Sigmoid colon (tissue), 7 donors: ENCODE results near the gene KRTAP4-7. TPM values are rescaled to one million over a fixed set of nuclear protein-coding genes. Genes with fewer than 3 reads are reported as not detected.
"Not testable (repeated sequence)": the region's sequence is repeated elsewhere in the genome, so short reads cannot be mapped to it uniquely, and the experiment has no call there.

ENCODE experiments used
- DNase-seq: peaks from one replicate; pipeline ENCODE4 v3.0.0-alpha.2; 2019
- H3K27ac ChIP-seq, 4 donors: fragments of 200-600 bp; sonication (generic); one replicate each; pipeline ENCODE4 v1.5.1; 2016 to 2019; ENCODE audit warnings: mild to moderate bottlenecking in 1 of 4
- H3K27me3 ChIP-seq, 3 donors: fragments of 200-600 bp; sonication (generic); one replicate each; pipeline ENCODE4 v1.5.1; 2019; ENCODE audit warnings: mild to moderate bottlenecking in 1 of 3
- H3K36me3 ChIP-seq, 4 donors: fragments of 200-600 bp; sonication (generic); one replicate each; pipeline ENCODE4 v1.5.1; 2016 to 2019
- H3K4me1 ChIP-seq, 4 donors: fragments of 200-600 bp; sonication (generic); one replicate each; pipeline ENCODE4 v1.5.1; 2017 to 2019
- H3K4me3 ChIP-seq, 4 donors: fragments of 200-600 bp; sonication (generic); one replicate each; pipeline ENCODE4 v1.5.1; 2017 to 2019; ENCODE audit warnings: mild to moderate bottlenecking in 2 of 4, moderate library complexity in 1 of 4
- H3K9me3 ChIP-seq, 4 donors: fragments of 200-600 bp in 3 of 4; sonication (generic) in 3 of 4; one replicate each; pipeline versions ENCODE4 v1.5.1 to v1.6.1; 2013 to 2019
- EP300 ChIP-seq, 4 donors: sonication (generic); formaldehyde crosslinking; IDR thresholded peaks; one replicate each; pipeline ENCODE4 v1.6.1; 2017; ENCODE audit warnings: antibody characterized with exemption in 4 of 4
- POLR2A ChIP-seq, 2 donors: fragments of 450-650 bp; IDR thresholded peaks; one replicate each; pipeline ENCODE4 v1.6.1; 2016; ENCODE audit warnings: antibody characterized with exemption in 2 of 2, mild to moderate bottlenecking in 2 of 2, moderate library complexity in 2 of 2
- POLR2AphosphoS5 ChIP-seq, 4 donors: sonication (generic); formaldehyde crosslinking; IDR thresholded peaks; one replicate each; pipeline ENCODE4 v1.6.1; 2017; ENCODE audit warnings: antibody characterized with exemption in 4 of 4
- WGBS, 2 donors: extraction: QIAGEN DNeasy Blood & Tissue Kit; methylation state at CpG; one replicate each; pipeline ENCODE4 v1.1.7; 2013; 5-methylcytosine and 5-hydroxymethylcytosine counted together
- intact Hi-C: fragments of 100-400 bp; cut with DNase I; formaldehyde crosslinking; loops from one replicate; pipeline ENCODE4 v1.15.1; 2023
- polyA plus RNA-seq, 3 donors: library from polyadenylated mRNA; stranded (reverse); fragments of 200-250 nt; gene quantifications; one replicate each; pipeline ENCODE4 v1.2.3, GENCODE V29; 2013
- total RNA-seq, 4 donors: library from RNA; depleted of rRNA; stranded (reverse); fragments of >200 nt; gene quantifications; one replicate each; pipeline ENCODE4 v1.1.0, GENCODE V29; 2016
- TF ChIP-seq, protein P1 (sequence below), 4 experiments: fragments of 450-650 bp in 3 of 4; fragments of 200-600 bp in 1 of 4; IDR thresholded peaks; one replicate each; pipeline ENCODE4 v1.5.1; 2016 to 2019; ENCODE audit warnings: antibody characterized with exemption in 4 of 4, mild to moderate bottlenecking in 3 of 4, moderate library complexity in 2 of 4
- donor health status: healthy with polysubstance abuse.
- donor health status: Bipolar disorder and iron deficiency.
- donor health status: healthy.

KRTAP4-7 gene
- total and polyA plus RNA-seq, 7 donors = not detected

DNA sequence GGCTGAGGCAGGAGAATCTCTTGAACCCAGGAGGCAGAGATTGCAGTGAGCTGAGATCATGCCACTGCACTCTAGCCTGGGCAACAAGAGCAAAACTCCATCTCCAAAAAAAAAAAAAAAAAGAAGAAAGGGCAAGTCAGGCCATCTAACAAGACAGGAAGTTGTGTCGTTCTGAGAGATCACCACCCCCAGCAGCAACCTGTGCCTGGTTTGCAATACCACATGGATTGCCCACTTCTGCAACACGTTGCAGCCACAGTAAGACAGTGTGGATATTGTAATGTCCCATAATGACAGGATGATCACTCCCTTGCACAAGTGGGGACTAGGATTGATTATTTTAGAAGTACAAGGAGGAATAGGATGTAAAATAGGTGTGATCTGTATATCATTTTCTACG, 14.9 kb upstream of the KRTAP4-7 start:
- no peaks in the 10 kb centered on the region for H3K9me3 ChIP-seq
- TF ChIP-seq EP300 (IDR thresholded peaks at IDR 0.05) (no peak), POLR2A (IDR thresholded peaks at IDR 0.05) (no peak), POLR2AphosphoS5 (IDR thresholded peaks at IDR 0.05) (no peak)
- TF ChIP-seq, protein P1, sequence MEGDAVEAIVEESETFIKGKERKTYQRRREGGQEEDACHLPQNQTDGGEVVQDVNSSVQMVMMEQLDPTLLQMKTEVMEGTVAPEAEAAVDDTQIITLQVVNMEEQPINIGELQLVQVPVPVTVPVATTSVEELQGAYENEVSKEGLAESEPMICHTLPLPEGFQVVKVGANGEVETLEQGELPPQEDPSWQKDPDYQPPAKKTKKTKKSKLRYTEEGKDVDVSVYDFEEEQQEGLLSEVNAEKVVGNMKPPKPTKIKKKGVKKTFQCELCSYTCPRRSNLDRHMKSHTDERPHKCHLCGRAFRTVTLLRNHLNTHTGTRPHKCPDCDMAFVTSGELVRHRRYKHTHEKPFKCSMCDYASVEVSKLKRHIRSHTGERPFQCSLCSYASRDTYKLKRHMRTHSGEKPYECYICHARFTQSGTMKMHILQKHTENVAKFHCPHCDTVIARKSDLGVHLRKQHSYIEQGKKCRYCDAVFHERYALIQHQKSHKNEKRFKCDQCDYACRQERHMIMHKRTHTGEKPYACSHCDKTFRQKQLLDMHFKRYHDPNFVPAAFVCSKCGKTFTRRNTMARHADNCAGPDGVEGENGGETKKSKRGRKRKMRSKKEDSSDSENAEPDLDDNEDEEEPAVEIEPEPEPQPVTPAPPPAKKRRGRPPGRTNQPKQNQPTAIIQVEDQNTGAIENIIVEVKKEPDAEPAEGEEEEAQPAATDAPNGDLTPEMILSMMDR (IDR thresholded peaks at IDR 0.05) = no peak
- H3K4me3 ChIP-seq = no peak overlapping the region
- intact Hi-C loops = no loop called here
- H3K27me3 ChIP-seq = no peaks in the 10 kb centered on the region
- H3K4me1 ChIP-seq = no peaks in the 10 kb centered on the region
- H3K27ac ChIP-seq = no peak overlapping the region
- no peaks in the 10 kb centered on the region for H3K36me3 ChIP-seq
- no peak for DNase-seq
- 72 to 82% methylated on average over 3 of the region's 3 CpGs for WGBS, 2 donors

DNA sequence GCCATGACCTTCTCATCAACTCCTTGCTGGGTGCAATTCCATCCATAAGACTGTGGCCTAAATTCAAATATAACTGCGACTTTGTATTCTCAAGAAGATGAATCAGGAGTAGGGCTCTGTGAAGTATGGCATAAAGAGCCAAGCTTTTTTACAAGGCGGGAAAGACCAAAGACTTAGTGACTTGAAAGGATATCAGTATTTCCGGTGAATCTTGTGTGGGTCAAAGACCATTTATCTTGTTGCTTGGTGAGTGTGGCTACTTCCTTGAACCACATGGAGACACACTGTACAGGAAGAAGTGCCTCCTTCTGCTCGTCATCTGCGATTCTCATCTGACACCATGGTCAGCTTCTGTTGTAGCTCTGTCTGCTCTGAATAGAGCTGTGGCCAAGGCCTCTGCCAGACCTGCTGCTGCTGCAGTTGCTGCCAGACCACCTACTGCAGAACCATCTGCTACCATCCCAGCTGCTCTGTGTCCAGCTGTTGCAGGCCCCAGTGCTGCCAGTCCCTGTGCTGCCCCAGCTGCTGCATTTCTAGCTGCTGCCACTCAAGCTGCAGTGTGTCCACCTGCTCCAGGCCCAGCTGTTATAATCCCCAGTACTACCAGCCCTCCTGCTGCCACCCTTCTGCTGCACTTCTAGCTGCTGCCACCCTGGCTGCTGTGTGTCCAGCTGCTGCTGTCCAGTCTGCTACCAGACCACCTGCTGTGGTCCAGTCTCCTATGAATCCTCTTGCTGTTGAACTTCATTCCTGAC, 12.2 kb upstream of the KRTAP4-7 start:
- no peaks in the 10 kb centered on the region for H3K4me1 ChIP-seq
- H3K36me3 ChIP-seq = no peaks in the 10 kb centered on the region
- intact Hi-C loops = no loop called here
- H3K4me3 ChIP-seq = no peak overlapping the region
- H3K27me3 ChIP-seq = no peaks in the 10 kb centered on the region
- no peaks in the 10 kb centered on the region for H3K9me3 ChIP-seq
- no peak for DNase-seq
- TF ChIP-seq, protein P1 (IDR thresholded peaks at IDR 0.05) = no peak
- TF ChIP-seq POLR2AphosphoS5 (IDR thresholded peaks at IDR 0.05) = no peak
- no peak for TF ChIP-seq POLR2A (IDR thresholded peaks at IDR 0.05)
- no peak for TF ChIP-seq EP300 (IDR thresholded peaks at IDR 0.05)
- 89 to 91% methylated on average over 5 of the region's 5 CpGs for WGBS, 2 donors
- H3K27ac ChIP-seq = no peak overlapping the region

DNA sequence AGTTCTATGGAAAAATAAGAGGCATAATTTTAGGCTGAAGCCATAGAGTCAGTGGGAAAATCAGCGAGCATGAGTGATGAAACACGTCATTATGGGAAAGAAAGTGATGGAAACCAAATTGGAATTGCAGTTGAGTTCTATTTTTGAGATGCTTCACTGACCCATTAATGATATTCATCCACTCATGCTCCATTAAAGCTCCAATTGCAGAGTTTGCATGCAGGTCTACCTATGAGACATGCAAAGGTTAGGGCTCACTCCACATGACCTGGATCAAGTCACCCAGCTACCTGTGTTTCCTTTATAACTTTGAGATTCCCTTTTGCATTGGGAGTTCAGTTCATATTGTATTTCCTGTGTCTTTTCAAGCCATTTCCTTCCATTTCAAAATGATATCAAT, 10.3 kb upstream of the KRTAP4-7 start:
- intact Hi-C loops = no loop called here
- H3K4me1 ChIP-seq = no peaks in the 10 kb centered on the region
- H3K27me3 ChIP-seq = no peaks in the 10 kb centered on the region
- no peaks in the 10 kb centered on the region for H3K9me3 ChIP-seq
- DNase-seq = no peak
- no peaks in the 10 kb centered on the region for H3K36me3 ChIP-seq
- H3K27ac ChIP-seq = no peak overlapping the region
- H3K4me3 ChIP-seq = no peak overlapping the region
- TF ChIP-seq POLR2A (IDR thresholded peaks at IDR 0.05) (no peak), EP300 (IDR thresholded peaks at IDR 0.05) (no peak), POLR2AphosphoS5 (IDR thresholded peaks at IDR 0.05) (no peak)
- TF ChIP-seq, protein P1 (IDR thresholded peaks at IDR 0.05) = no peak
- 92 to 94% methylated on average over 2 of the region's 2 CpGs for WGBS, 2 donors

DNA sequence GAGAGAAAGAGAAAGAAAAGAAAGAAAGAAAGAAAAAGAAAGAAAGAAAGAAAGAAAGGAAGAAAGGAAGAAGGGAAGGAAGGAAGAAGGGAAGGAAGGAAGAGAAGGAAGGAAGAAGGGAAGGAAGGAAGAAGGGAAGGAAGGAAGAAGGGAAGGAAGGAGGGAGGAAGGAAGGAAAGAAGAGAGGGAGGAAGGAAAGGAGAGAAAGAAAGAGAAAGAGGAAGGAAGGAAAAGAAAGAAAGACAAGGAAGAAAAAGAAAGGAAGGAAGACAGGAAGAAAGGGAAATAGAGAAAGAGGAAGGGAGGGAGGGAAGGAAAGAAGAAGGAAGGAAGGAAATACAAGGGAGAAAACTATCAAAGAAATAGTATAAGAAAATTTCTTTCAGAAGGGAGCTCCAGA, 7.2 kb upstream of the KRTAP4-7 start:
- no peaks in the 10 kb centered on the region for H3K27me3 ChIP-seq
- TF ChIP-seq POLR2A (IDR thresholded peaks at IDR 0.05) (no peak), EP300 (IDR thresholded peaks at IDR 0.05) (no peak), POLR2AphosphoS5 (IDR thresholded peaks at IDR 0.05) (no peak)
- TF ChIP-seq, protein P1 (IDR thresholded peaks at IDR 0.05) = no peak
- H3K9me3 ChIP-seq = no peaks in the 10 kb centered on the region
- intact Hi-C loops = no loop called here
- no peaks in the 10 kb centered on the region for H3K4me1 ChIP-seq
- no peak overlapping the region for H3K27ac ChIP-seq
- no peaks in the 10 kb centered on the region for H3K36me3 ChIP-seq
- no peak for DNase-seq
- H3K4me3 ChIP-seq = no peak overlapping the region

DNA sequence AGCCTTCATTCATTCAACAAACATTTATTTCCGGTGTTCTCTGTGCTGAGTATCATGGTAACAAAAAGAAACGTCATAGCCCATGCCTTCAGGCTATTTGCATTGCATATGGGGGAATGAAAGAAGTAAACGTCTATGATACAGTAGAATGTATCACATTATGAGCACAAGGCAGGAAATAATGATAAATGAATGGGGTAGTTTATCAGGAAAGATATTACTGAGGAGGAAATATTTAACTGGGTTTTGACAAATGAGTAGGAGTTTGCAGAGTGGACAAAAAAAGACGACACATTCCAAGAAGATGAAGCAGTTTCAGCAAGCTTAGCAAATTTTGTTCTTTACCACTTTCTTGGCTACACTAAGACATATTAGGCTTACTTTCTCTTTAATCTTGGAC, 1.3 kb upstream of the KRTAP4-7 start:
- H3K4me1 ChIP-seq = no peaks in the 10 kb centered on the region
- H3K27ac ChIP-seq = no peak overlapping the region
- H3K9me3 ChIP-seq = no peaks in the 10 kb centered on the region
- DNase-seq = no peak
- H3K27me3 ChIP-seq = no peaks in the 10 kb centered on the region
- 65 to 74% methylated on average over 4 of the region's 4 CpGs for WGBS, 2 donors
- no peaks in the 10 kb centered on the region for H3K36me3 ChIP-seq
- no peak overlapping the region for H3K4me3 ChIP-seq
- TF ChIP-seq POLR2AphosphoS5 (IDR thresholded peaks at IDR 0.05) = no peak
- TF ChIP-seq, protein P1 (IDR thresholded peaks at IDR 0.05) = no peak
- TF ChIP-seq EP300 (IDR thresholded peaks at IDR 0.05) = no peak
- no peak for TF ChIP-seq POLR2A (IDR thresholded peaks at IDR 0.05)
- intact Hi-C loops = no loop called here

DNA sequence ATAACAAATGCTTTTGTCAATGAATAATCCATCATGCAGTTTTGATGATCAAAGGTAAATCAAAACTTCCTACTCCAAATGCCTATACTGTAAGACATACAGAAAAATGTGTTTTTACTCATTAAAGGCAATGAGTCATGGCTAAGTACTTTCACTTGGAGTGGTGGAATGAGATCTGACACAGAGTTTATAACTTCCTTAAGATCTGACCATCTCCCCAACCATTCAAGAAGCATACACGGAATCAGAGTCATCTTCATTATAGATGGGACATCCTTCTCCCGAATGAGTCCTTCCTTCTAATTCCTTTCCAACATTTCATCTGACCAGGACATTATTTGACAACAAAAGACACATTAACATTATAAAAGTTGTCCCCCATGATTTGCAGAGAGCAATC, 523 bp upstream of the KRTAP4-7 start:
- WGBS, 2 donors = 70 to 89% methylated on average over 2 of the region's 2 CpGs
- H3K9me3 ChIP-seq, DNase-seq, H3K4me1 ChIP-seq, H3K4me3 ChIP-seq, intact Hi-C loops, H3K27ac ChIP-seq, H3K27me3 ChIP-seq, H3K36me3 ChIP-seq: not testable (repeated sequence)

DNA sequence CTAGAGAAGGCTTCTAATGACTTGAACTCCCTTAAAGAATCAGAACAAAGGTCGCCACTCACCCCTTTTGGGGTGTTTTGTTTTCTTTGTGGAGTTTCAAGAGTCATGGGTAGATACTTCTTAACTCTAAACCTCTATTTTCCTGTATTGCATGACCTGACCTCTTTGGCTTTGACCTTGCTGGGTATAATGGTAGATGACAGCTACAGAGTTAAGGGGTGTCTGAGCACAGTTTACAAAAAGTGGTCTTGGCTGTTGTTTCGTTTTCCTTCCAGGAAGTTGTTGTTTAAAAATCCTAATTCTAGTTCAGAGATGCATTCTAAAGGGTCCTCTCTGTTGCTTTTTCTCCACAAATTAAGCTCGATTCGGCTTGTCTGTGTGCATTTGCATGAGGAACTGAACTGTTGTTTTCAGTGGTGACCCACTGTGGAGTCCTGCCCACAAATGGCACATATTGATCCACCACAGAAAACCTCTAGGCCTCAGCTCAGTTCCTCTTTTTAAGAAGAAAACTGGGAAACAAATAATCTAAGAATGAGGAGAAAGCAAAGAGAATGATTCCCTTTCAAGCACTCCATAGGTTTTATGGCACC, 4.9 kb downstream of the KRTAP4-7 start:
- DNase-seq, H3K36me3 ChIP-seq, H3K27me3 ChIP-seq, H3K4me1 ChIP-seq, H3K27ac ChIP-seq, intact Hi-C loops, H3K4me3 ChIP-seq, H3K9me3 ChIP-seq: not testable (repeated sequence)
- 64 to 73% methylated on average over 4 of the region's 4 CpGs for WGBS, 2 donors
